ENCODE results near the gene PSMF1.

DNA sequence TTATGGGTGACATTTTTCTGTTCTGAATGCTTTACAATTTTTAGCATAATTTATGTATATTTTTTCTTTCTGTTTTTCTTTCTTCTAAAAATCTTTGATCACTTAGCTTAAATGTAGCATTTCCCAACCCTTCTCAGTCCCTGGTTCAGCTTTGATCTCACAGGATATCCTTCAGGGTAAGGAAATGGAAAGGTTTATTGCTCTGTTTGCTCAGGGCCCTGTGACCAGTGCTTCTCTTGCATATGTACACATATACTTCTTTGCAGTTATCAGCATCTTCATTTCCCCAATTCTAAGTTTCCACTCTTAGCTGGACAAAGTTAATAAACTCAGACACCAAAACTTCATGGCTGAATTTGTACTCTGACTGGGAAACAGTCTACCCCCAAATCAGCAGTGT is 35.8 kb downstream of the PSMF1 start:
- no peak for TF ChIP-seq CEBPB (IDR thresholded peaks at IDR 0.05; ENCODE audit: low read depth, low read length)
- no peak for TF ChIP-seq CTCF (conservative IDR thresholded peaks at IDR 0.05; ENCODE audit: low read depth, low read length)
- no peak for TF ChIP-seq MXI1 (IDR thresholded peaks at IDR 0.05; ENCODE audit: borderline replicate concordance, low read depth, low read length)
- TF ChIP-seq POLR2A (IDR thresholded peaks at IDR 0.05; ENCODE audit: low read depth, low read length), result no peak

Measured in IMR-90 (cell line).